ENCODE data around the gene CCDC7.
"Not testable (repeated sequence)": the region's sequence is repeated elsewhere in the genome, so short reads cannot be mapped to it uniquely, and the experiment has no call there.

CCDC7 gene

DNA sequence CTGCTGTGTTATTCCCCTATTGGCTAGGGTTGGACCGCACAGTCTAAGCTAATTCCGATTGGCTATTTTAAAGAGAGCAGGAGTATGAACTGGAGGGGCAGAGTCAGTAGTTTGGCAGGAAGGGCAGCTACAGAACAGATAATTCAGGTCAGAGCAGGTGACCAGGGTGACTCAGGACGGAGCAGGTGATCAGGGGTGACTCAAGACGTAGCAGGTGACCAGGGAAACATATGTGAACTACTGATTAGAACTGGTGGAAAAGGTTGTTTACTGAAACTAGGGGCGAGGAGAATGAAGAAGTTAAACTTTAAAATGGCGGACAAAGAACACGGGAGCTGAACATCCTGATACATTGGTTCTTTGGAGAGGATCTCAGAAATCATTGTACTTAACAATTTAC is 102.3 kb downstream of the CCDC7 start:
- no peak for DNase-seq (ENCODE audit: low read depth in 2 of 2, low spot score in 1 of 2)

DNA sequence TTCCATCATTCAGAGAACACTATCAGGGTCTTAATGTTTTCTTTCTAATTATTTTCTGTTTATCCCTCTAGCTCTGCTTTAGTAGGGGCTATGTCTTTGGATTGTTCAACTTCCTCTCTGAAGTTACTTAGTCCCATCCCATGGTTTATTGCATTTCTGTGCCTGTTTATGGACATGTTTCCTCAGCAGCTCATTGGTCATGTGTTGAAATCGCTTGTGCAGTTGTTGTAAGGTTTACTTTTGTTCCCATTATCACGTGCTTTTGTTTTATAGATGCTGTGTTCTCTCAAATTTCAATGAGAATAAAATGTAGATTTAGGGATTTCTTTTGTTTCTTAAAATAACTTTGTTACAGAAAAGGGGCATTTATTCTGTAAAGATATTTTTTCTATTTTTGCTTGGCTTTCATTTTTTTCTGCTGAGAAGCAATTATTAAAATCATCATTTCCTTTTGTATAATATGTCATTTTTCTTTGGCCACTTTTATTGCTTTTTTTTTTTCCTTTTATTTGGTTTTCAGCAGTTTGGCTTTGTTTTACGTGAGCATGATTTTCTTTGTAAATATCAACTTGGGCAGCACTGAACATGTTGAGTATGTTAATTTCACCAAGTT is 110.9 kb downstream of the CCDC7 start:
- no peak for DNase-seq (ENCODE audit: low read depth in 2 of 2, low spot score in 1 of 2)

DNA sequence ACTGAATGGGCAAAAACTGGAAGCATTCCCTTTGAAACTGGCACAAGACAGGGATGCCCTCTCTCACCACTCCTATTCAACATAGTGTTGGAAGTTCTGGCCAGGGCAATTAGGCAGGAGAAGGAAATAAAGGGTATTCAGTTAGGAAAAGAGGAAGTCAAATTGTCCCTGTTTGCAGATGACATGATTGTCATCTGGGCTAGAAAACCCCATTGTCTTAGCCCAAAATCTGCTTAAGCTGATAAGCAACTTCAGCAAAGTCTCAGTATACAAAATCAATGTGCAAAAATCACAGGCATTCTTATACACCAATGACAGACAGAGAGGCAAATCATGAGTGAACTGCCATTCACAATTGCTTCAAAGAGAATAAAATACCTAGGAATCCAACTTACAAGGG is 116.8 kb downstream of the CCDC7 start:
- not testable (repeated sequence) for DNase-seq (ENCODE audit: low read depth in 2 of 2, low spot score in 1 of 2)

- no peak for DNase-seq (ENCODE audit: low read depth in 2 of 2, low spot score in 1 of 2)
Measured at GRCh38 chr10:32577448-32577847, 131.5 kb downstream of the CCDC7 start.

GRCh38 chr10:32582946-32583345 is 137.0 kb downstream of the CCDC7 start:
- DNase-seq (ENCODE audit: low read depth in 2 of 2, low spot score in 1 of 2): no peak

GRCh38 chr10:32598022-32598421 is 152.1 kb downstream of the CCDC7 start:
- DNase-seq (ENCODE audit: low read depth in 2 of 2, low spot score in 1 of 2): not testable (repeated sequence)

DNA sequence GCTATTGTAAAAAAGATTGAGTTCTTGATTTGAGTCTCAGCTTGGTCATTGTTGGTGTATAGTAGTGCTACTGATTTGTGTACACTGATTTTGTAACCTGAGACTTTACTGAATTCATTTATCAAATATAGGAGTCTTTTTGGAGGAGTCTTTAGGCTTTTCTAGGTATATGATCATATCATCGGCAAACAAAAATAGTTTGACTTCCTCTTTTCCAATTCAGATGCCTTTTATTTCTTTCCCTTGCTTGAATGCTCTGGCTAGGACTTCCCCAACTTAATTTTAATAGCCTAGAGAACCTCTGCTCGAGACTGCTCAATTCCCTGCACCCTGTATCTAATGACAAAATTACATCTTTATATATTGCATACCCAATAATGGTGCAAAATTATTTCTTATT is 154.4 kb downstream of the CCDC7 start:
- no peak for DNase-seq (ENCODE audit: low read depth in 2 of 2, low spot score in 1 of 2)

- not testable (repeated sequence) for DNase-seq (ENCODE audit: low read depth in 2 of 2, low spot score in 1 of 2)
Measured at GRCh38 chr10:32601562-32601961, 155.6 kb downstream of the CCDC7 start.

- no peak for DNase-seq (ENCODE audit: low read depth in 2 of 2, low spot score in 1 of 2)
Measured at GRCh38 chr10:32605787-32606186, 159.8 kb downstream of the CCDC7 start.

DNA sequence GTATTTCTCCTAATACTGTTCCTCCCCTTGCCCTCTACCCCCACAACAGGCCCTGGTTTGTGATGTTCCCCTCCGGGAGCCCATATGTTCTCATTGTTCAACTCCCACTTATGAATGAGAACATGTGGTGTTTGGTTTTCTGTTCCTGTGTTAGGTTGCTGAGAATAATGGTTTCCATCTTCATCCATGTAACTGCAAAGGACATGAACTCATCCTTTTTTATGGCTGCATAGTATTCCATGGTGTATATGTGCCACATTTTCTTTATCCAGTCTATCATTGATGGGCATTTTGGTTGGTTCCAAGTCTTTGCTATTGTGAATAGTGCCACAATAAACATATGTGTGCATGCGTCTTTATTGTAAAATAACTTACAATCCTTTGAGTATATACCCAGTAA is 164.6 kb downstream of the CCDC7 start:
- DNase-seq (ENCODE audit: low read depth in 2 of 2, low spot score in 1 of 2): not testable (repeated sequence)

DNA sequence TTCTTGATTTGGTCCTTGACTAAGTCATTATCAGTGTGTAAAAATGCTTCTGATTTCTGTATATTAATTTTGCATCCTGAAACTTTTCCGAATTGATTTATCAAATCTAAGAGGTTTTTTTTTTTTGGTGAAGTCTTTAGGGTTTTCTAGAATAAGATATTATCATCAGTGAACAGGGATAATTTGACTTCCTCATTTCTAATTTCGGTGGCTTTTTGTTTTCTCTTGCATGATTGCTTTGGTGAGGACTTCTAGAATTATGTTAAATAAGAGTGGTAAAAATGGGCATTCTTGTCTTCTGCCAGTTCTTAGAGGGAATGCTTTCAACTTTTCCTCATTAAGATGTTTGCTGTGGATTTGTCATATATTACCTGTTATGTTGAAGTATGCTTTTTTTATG is 170.5 kb downstream of the CCDC7 start:
- no peak for DNase-seq (ENCODE audit: low read depth in 2 of 2, low spot score in 1 of 2)

GRCh38 chr10:32618482-32618881 is 172.5 kb downstream of the CCDC7 start:
- DNase-seq (ENCODE audit: low read depth in 2 of 2, low spot score in 1 of 2): no peak

DNA sequence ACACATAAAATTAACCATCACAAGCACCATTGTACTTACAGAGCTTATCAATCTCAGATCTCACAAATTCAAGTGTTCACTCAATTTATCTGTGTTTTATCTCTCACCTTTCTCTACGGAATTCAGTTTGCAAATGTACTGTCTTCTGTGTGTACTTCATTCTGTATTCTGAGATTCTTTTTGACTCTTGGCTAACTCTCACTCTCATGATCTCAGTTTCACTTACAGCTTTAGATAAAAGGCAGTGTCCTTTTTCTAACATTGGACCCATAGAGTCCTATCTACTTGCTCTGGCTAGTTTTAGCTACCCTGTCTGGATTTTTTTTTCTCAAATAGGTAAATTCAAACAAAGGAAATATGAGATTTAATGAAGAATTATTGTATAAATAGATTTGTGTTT is 176.0 kb downstream of the CCDC7 start:
- no peak for DNase-seq (ENCODE audit: low read depth in 2 of 2, low spot score in 1 of 2)

DNA sequence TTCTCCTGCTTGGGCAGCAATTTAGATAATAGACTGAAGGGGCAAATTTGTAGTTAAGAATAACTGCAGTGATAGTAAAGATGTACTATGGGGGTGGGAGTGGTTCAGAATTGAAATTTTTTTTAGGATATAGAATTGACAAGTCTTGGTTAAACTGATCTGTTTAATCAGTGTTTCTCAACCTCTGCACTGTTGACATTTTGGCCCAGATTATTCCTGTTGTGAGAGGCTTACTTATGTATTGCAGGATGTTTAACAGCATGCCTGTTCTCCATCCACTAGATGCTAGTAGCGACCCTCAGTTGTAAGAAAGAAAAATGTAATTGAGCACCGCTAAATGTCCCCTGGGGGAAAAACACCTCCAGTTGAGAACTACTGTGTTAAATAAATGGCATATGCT is 176.5 kb downstream of the CCDC7 start:
- no peak for DNase-seq (ENCODE audit: low read depth in 2 of 2, low spot score in 1 of 2)

DNA sequence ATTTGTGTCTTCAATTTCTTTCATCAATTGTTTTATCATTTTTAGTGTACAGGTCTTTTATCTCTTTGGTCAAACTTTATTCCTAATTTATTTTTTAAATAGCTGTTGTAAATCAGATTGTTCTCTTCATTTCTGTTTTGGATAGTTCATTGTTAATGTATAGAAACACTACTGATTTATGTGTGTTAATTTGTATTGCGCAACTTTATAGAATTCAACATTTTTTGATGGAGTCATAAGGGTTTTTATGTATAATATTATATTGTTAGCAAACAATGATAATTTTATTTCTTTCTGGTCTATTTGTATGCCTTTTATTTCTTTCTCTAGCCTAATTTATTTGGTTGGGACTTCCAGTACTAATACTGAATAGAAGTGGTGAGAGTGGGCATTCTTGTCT is 181.2 kb downstream of the CCDC7 start:
- no peak for DNase-seq (ENCODE audit: low read depth in 2 of 2, low spot score in 1 of 2)

- no peak for DNase-seq (ENCODE audit: low read depth in 2 of 2, low spot score in 1 of 2)
Measured at GRCh38 chr10:32629910-32630309, 184.0 kb downstream of the CCDC7 start.

DNA sequence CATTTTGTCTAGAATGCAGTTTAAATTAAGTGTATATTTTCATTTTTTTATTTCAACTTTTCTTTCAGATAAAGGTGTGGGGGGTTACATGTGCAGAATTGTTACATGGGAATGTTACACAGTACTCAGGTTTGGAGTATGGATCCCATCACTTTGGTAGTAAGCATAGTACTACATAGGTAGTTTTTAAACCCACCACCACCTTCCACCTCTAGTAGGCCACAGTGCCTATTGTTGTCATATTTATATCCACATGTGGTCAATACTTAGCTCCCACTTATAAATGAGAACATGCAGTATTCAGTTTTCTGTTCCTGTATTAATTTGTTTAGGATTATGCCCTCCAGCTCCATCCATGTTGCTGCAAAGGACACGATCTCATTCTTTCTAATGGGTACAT is 200.6 kb downstream of the CCDC7 start:
- DNase-seq (ENCODE audit: low read depth in 2 of 2, low spot score in 1 of 2): no peak

- no peak for DNase-seq (ENCODE audit: low read depth in 2 of 2, low spot score in 1 of 2)
Measured at GRCh38 chr10:32650246-32650655, 204.3 kb downstream of the CCDC7 start.

- DNase-seq (ENCODE audit: low read depth in 2 of 2, low spot score in 1 of 2): not testable (repeated sequence)
Measured at GRCh38 chr10:32657430-32657829, 211.5 kb downstream of the CCDC7 start.

GRCh38 chr10:32661346-32661745 is 215.4 kb downstream of the CCDC7 start:
- no peak for DNase-seq (ENCODE audit: low read depth in 2 of 2, low spot score in 1 of 2)

- no peak for DNase-seq (ENCODE audit: low read depth in 2 of 2, low spot score in 1 of 2)
Measured at GRCh38 chr10:32680803-32681557, 235.0 kb downstream of the CCDC7 start.

- no peak for DNase-seq (ENCODE audit: low read depth in 2 of 2, low spot score in 1 of 2)
Measured at GRCh38 chr10:32684291-32684690, 238.4 kb downstream of the CCDC7 start.

- no peak for DNase-seq (ENCODE audit: low read depth in 2 of 2, low spot score in 1 of 2)
Measured at GRCh38 chr10:32687116-32687515, 241.2 kb downstream of the CCDC7 start.

All from stimulated activated CD8-positive, alpha-beta memory T cell treated with anti-CD3 and anti-CD28 coated beads, Interleukin-4, amount 100 ng/mL, for 1 hour (primary cell).